Hindlimb muscle (tissue), 1 donor: Measurements from ENCODE around the gene CACNA2D3. TPM values are rescaled to one million over a fixed set of nuclear protein-coding genes. Genes with fewer than 3 reads are reported as not detected.

Experiments used
- DNase-seq: peaks from one replicate; pipeline ENCODE4 v3.0.0-alpha.2; 2013
- polyA plus RNA-seq: library from polyadenylated mRNA; unstranded; fragments of 120-200 nt; gene quantifications from one replicate; pipeline ENCODE4 v1.2.1, GENCODE V29; 2013; ENCODE audit not compliant: insufficient read length

CACNA2D3 gene
- polyA plus RNA-seq, 1 donor, result 2.4 TPM

DNA sequence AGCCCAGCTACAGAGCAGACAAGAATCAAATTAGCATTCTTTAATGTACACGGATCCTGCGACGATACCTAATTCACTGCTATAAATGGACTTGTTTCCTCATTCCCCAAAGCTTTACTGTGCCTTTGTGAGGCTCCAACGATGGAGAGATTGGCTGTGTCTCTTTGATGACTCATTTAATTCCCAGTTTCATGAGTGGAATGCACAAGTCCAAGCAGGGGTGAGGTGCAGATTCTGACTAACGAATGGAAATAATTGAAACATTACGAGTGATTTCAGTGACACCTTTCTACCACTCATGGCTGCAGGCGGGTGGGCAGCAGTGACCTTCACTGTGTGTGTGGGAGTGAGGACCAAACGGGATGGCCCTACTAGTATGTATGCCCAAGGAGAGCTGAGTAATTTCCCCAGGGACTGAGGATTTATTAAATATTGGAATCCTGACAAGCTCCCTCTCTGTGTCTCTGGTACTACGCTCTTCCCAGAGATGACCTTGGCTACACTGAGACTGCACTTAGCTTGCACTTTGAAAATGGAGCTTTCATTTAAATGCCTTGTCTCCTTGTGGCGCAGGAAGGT is 156.7 kb downstream of the CACNA2D3 start:
- no peak for DNase-seq

DNA sequence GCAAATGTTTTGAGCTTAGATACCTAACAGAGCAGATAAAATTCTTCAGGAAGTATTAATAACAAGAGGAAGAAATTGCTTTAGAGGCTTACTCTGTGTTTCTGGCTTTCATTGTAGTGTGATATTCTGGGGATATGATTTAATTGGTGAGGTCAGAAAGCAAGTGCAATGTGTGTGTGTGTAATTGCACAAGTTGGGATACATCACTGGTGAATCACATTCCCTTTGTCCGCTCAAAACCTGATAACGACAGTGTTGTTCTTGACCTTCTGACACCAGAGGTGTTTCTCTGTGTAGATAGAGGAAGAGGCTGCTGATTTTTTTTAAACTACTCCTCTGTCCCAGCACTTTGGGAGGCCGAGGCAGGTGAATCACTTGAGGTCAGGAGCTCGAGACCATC is 161.1 kb downstream of the CACNA2D3 start:
- DNase-seq, result no peak

DNA sequence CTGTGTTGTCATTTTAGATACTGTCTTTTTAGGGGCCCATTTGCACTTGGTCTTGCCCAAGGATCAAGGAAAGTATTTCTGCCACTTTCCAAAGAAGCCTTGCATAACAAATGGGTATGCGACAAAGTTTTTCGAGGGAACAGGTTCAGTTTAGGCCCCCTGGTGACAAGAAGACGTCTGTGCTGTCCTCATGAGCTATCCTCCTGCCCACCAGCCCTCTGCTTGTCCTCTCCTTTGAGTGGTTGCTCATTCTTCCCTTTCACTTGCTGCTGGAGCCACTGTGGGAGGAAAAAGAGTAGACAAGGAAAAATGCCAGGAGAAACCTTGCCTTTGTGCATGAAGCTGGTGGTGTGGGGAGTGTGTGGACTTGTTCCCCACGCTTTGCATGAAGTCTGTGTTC is 171.9 kb downstream of the CACNA2D3 start:
- DNase-seq, result no peak

DNA sequence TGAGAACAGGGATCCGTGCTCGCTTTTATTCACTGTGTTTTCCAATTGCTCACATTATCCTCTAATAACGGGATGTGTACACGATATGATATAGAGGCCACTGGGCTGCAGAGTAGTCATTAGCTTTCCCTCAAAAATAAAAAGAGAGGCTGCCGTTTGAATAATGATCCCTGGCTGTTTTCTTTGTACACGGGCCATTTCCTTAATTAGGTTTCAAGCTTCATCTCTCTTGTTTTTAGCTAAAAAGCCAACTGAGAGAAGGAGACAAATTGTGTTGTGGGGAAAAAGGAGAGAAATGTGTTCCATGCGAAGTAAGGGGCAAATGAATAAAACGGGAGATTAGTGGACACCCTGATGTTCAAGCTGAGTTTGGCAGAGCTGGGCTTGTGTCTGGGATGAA is 174.2 kb downstream of the CACNA2D3 start:
- DNase-seq, result no peak

DNA sequence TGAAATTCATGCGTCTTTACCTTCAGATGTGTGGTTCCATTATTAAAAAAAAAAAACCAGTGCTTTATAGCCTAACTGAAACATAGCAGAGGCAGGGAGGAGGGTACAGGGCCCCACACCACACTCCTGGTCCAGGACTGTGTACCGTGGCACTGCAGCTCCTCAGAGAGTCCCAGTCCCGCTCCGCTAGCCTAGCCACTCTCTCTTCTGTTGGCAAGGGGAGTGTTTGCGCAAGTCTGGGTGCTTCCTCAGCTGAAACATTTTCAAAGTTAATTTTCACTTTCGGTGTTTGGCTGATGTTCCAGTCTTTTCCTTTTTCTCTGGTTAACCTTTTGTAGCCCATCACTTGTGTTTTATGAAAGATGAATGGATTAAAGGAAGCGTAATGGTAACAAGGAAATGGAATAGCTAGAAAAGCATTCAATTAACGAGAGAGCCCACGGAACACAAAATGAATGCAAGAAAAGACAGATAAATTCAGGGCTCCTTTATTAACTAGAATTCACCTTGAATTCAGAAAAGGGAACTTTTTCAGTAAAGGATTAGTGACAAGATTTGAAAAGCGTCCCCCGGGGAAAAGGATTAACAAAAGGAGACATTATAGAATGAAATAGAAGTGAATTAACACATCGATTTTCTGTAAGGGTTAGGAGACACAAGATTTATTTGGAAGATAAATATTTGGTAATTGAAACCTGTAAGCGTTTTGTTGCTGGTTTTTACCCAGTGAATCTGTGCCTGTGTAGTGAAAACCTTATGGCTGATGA is 177.0 kb downstream of the CACNA2D3 start:
- DNase-seq, result no peak

DNA sequence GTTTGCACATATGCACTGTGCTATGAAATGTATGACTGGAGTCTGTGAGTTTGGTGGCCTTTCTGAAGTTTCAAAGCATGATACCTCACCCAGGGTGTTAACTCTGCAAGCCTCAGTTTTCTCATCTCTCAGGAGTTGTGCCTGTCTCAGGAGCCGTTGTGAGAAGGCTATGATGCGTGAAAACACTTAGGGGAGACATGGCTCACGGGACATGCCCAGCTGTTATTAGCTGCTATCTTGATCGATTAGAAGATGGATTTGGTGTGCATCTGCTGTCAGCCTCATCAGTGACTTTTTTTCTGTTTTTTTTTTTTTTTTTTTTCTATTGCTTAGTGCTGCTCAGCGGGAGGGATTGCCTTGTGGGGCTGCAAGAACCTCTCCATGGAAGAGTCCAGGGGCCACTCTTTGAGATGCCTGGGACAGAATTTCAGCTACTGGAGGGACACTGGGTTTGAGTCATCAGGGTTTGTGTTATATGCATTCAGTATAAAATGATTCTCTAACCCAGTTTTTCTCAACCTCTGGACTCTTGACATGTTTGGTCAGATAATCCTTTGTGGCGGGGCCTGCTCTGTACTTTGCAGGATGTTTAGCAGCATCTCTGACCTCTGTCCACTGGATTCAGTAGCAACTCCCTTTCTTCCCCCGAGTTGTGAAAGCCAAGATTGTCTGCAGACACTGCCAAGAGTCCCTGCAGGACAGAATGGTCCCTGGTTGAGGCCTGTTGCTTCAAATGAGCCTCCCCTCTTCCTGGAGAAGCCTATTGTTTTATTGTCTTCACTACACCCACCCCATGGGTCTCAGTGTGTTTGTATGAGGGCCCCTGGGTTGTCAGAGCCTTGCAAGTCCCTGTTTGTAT is 181.4 kb downstream of the CACNA2D3 start:
- no peak for DNase-seq

DNA sequence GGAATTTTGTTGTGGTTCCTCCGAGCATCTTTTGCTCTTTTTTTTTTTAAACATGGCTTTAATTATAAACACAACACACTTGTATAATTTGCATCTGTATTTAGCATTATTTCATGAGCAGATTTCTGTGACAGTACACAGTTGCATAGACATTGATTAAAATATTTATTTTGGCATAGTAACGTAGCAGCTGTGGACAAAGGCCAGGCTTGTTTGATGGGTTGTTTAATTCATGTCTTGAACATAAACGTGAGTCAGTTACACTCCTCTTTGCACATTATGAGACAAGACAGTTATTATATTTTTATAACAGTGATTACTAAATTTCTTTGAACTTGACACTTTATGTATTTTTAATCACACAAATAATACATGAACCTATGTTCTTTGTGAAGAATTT is 182.5 kb downstream of the CACNA2D3 start:
- no peak for DNase-seq

DNA sequence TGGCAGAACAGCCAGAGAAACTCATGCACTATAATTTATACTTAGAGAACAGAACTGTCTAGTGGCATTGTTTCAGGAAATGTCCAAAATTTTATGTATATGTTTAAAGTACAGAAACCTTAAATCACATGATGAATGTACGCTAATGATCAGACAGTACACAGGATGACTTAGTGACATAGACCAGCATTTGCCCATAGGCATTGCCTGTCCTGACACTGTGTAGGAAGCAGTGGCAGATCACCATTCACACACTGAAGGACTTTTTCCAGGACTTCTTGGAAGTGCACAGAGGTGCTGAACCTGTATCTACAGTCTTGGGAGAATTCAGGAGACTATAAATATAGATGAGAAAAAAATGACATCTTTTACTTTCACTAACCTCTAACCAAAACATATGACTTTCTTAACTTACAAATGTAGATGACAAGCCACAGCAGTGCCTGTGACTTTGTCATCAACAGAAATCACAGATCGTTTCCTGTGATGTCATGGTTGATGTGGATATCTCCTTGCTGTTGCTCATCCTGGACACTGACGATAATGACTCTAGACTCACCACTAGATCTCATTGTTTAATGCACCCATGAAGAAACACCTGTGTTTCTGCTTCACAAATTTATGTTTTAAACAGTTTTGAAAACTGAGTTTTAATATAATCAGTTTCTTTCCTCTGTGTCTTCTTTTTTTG is 183.2 kb downstream of the CACNA2D3 start:
- no peak for DNase-seq

DNA sequence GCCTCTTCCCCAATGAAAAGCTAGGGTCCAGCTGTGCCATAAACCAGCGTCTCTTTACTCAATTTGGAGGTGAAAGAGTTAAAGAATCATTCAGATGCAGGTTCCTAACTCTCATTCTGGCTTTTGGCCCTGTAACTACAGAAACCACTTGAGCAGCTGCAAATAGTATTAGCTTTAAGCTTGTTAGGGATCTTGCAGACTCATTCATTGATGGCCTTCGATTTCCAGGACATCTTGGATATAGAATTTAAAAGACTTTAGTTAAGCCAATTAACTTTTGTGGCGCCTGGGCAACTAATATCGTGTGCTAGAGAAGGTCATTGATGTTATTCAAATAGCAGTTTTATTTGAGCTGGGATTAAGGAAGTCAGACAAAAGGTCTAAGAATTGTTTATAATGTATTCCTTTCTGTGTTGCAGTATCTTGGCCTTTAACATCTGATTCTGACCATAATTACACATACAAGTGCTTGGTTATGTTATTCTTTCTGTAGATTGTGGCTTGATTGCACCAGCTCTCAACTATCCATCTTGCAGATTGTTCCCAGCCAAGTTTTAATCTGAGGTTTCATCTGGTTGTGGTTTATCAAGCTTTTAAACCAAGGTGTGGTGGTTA is 185.3 kb downstream of the CACNA2D3 start:
- DNase-seq, result peak; percentile 27

DNA sequence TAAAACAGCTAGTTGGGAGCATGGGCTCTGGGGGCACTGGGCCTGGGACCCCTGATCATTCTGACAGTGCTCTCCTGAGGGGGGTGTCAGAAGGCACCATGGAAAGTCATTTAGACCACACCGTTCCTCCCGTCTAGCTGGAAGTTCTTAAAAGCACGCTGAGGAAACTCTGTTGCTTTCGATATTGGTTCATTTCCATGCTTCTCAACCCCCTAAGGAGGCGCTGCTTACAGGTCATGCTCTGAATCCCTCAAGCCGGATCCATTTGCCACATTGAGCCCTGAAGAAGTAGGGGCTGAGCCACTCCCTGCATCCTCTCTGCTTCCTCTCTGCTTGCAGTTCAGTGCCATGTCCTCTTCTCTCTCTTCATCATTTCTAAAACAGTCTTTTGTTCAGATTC is 187.2 kb downstream of the CACNA2D3 start:
- DNase-seq, result no peak

DNA sequence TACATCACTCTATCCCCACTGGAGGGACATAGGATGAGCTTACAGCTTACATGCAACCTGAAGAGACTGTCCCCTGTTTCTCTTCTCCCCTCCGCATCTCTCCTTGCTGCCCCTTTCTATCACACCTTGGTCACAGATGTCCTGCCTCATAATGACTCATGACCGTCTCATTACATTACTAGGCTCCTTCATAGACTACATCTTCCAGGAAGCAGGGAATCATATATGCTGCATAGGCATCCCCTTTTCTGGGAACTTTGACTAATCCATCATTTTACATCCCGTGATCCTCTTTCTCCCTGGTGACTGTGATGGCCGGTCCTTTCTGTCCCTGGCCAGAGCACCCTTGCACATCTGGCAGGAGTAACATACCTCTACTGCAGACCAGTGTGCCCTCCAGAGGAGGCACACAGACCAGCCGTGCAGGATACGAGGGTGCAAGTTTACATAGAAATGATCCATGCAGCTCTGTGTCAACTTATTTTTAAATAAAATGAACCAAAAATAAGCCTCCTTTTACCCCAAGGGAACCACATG is 188.9 kb downstream of the CACNA2D3 start:
- no peak for DNase-seq

DNA sequence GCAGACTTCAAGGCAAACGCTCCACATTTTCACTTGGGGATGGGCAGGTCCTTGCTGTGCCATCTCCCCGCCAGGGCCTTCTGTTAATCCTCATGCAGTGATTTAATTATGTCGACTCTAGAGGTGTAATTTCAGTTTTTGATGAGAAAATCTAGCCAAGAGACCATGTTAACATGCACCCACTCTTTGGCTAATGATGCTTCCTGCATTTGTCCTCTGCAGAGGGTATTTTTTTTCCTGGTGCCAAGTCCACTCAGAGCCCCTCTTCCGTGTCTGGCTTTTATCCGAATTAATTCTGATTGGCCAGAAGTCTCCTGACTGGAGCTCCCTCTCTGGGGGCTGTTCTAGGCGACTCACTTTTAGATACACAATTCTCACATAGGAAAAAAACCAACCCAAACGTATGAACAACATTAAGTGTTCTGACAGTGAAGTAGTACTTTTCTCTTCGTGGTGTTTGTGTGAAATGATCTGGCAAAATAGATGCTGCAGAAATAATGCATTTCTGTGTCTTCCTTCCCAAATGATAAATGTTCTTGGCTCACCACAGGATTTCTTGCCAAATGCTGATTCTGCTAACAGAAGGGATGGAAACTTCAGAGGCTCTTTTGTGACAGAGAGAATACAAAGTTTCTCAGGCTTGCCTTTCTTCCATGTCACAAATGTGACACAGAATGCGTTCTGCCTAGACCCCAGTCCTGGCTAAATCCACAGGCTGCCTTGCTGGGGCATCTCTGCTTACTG is 190.0 kb downstream of the CACNA2D3 start:
- no peak for DNase-seq

DNA sequence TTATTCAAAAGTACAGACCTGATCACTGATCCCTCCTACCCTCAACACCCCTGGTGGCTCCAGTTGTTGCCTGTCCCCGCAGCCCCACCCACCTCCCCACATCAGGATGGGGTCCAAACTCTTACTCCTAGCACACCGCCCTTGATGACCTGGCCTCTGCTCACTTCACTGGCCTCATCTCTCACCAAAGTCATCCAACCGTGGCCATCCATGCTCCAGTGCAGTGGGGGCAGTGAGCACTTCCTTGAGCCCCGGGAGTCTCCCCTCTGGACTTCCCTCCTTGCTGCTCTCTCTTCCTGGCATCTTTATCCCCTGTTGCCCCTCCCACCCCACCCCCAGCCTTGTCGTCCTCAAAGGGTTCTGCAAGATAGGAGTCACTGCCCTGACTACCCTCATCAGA is 191.1 kb downstream of the CACNA2D3 start:
- DNase-seq, result no peak

DNA sequence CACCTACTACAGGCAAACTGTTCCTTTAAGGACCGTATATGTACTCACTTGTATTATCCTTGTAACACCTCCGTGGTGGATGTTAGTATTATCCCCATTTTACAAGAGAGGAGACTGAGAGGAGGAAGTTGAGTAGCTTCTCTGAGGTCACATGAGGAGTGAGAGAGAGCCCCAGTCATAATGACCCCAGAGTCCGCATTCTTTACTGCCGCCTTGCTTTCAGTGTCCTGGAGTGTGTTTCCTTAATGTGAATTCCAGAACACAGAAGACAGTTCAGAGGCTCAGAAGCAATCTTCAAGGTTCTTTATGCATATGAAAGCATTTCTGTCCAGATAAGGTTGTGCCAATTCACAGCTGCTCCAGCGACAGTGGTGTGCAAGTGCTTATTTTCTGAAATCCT is 199.2 kb downstream of the CACNA2D3 start:
- no peak for DNase-seq

DNA sequence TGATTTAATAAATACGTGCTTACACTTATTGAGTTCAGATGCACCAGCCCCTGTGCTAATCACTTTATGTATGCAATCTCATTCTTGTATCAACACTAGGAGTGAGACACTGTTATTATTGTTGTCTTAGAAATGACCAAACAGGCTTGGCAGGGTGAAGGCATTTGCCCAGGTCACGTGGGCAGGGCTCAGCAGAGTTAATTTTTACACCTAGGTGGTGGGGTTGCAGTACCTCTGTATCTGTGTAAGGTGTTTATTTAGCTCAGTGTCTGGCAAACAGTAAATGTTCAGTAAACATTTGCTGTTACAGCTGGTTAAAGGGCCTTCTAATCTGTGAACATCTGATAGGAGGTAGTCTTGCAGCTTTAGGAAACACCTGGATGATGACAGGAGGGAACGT is 200.0 kb downstream of the CACNA2D3 start:
- DNase-seq, result no peak

DNA sequence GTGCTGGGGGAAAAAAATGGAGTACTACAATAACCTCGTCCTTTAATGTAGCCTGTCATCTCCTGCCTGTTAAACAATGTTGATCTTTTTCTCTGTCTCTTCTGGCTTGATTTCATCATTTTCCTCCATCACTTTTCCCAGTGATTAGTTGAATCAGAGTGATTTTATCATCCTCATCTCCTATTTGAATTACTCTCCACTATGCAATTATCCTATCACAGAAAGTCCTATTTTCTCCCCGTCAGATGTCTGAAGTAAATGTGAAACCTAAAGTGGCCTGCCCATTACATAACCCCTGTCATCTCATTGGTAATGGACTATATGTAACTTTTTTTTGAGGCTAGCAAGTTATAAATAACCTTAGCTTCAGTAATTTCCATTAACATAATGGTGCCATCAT is 201.8 kb downstream of the CACNA2D3 start:
- no peak for DNase-seq

DNA sequence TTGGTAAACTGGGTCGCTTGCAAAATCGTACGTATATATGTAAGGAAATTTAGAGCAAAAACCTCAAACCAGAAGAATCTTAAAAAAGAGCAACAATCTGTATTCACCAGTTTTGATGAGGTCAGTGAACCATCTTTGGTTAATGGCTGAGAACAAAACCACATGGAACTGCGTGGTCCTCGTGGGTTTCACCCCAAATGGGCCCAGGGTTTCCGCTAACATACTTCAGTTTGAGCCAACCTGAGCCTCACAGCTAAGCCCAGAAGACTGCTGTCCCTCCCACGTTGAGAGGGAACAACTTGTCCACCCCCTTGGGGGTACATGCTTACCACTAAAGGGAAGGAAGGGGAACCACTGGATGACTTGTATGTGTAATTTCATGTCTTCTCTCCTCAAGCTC is 204.6 kb downstream of the CACNA2D3 start:
- DNase-seq, result no peak

DNA sequence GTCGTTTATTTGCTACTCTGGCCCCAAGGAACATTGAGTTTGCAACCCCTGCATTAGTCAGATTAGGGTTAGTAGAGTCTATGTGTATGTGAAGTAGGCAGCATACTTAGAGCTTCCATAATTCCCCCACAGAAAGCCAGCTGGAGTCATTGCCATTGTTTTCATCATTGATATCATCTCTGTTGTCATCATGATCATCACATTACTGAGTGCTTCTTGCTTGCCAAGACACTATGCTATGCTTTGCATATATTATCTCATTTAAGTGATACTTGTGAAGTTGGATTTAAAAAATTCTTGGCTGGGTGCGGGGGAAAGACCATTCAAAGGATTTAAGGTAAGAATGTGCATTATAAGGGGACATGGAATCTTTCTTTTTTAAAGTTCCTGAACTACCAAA is 209.0 kb downstream of the CACNA2D3 start:
- DNase-seq, result no peak

DNA sequence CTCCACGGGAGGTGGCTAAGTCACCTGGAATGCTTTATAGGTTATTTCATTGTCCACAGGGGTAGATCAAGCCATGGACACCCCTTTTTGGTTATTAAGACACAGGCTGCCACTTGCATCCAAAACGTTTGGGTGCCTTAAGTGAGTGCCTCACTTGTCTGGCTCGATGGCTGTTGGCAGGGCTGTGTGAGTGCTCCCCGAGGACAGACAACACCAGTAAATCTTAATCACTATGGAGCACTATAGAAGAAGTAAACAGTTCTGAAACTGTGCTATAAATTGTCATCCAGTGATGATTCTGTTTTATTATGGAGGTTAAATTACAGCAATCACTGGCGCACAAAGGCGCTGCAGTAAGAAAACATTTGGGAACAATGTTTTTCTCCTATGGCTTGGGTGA is 215.5 kb downstream of the CACNA2D3 start:
- DNase-seq, result no peak

DNA sequence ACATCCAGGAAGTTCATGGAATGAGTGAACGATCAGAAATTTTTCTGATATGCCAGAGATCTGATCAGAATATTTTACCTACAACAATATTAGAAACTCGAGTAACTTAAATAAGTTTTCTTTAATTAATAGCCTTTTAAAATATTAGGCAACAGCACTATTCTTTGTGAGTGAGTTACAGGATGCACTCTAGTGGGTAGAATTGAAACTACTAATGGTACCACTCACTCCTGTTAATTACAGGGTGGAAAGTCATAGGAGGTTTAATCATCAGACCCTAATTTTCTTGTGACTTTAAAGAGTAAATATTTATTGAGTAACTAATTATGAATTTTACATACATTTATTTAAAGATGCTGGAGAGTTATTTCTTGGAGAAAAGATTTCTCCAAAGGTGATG is 217.3 kb downstream of the CACNA2D3 start:
- DNase-seq, result no peak

DNA sequence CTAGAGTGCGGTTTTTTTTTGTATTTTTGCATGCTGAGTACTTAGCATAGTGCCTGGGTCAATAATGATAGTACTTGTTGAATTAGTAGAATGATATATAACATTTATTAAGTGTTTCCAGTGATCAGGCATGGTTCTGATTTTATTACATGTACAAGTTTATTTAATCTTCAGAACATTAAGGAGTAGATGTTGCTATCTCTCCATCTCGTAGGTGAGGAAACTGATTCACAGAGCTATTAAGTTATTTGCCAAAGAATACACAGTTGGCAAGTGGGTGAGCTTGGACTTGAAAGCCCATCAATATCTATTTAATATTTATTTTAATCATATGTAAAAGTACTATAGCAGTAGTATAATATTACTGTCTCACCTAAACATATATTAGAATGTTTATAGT is 219.5 kb downstream of the CACNA2D3 start:
- DNase-seq, result no peak

DNA sequence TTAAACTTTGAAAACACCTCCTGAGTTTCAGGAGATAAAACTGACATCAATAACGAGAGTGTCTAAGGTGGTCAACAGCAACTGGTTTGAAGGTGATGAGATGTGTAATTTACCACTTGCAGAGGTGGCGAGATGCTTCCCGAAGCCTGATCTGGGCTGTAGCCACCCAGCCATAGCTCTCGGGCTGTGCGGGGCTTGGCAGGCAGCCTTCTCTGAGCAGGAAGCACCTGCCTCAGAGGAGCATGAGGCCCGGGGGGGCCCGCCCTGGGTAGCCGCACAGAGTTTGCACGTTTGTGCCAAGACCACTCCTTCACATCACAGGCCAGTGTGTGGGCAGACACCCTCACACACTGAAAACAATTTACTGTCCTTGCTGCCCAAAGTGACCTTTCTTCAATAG is 220.3 kb downstream of the CACNA2D3 start:
- DNase-seq, result no peak
